ENCODE data around the gene ASB5.

ASB5 gene

DNA sequence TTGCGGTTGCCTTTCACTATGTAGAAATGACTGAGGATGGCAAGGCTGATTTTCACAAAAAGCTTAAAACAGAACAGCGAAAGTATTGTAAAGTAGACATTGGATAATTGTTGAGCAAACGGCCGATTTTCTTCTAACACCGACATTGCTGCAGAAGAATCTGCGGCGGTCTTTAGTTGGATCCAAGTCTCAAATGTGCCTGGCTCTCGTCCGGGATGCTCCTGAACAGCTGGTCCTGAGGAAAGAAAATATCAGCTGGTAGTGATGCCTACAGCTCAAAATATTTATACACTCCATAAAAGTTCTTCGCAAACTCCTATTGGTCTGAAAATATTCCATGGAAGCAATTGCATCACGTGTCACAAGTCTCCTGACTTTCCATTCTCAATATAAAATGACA, at the start of gene ASB5:
ASB5 (minus strand) TSS at position 260 of the 400 bp plus-strand sequence; CDS start at position 146, 114 bp downstream.
- no peaks in the 10 kb centered on the region for H3K36me3 ChIP-seq (ENCODE audit: control insufficient read depth in 5 of 5, insufficient read depth in 5 of 5, low read length in 5 of 5)
- H3K4me3 ChIP-seq (ENCODE audit: low read depth in 1 of 5, low read length in 5 of 5), result no peak within 1 kb of the TSS
- no peaks in the 10 kb centered on the region for H3K27me3 ChIP-seq (ENCODE audit: control insufficient read depth in 5 of 5, insufficient read depth in 4 of 5, low read length in 5 of 5)
- H3K9ac ChIP-seq (ENCODE audit: low read length in 5 of 5), result no peak within 1 kb of the TSS
- H3K9me3 ChIP-seq (ENCODE audit: control insufficient read depth in 5 of 5, low read length in 5 of 5), result no peaks in the 10 kb centered on the region
- H3K4me1 ChIP-seq (ENCODE audit: control insufficient read depth in 5 of 5, insufficient read depth in 5 of 5, low read length in 5 of 5), result no peaks in the 10 kb centered on the region
- H3K27ac ChIP-seq (ENCODE audit: low read depth, low read length), result no peak within 1 kb of the TSS

DNA sequence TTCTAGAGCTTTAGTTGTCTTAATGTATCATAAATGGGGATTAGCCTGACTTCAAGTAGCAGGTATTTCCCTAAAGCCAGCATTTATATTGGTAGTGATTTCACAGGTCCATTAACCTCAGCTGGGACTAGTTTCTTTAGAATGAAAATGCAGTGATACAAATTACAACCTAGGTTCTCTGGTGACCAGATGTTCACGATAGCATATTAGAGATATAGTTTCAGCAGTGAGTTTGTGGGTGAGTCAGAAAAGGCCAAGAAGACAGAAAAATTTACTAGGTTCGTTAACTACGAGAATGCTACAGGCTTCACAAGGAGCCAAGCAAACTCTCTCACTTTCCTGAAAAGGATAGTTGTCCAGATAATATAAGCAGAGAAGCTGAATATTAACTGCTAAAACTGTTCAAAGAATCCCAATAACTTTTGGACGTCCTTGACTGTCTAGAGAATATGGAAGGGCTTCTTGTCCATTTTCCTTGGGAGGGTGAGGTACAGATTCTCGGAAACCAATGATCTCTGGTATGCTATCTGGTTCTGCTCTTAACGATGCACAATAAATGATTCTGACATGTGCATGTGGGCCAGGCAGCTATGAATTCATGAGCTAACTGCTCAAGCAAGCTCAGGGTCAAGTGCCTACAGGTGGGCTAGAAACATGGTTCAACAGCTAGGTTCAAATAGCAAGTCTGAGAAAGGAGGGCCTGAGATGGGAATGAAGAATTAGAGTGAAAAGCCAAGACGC, 44.7 kb upstream of the ASB5 start:
- Histone ChIP-seq H3K4me1 (ENCODE audit: control insufficient read depth in 5 of 5, insufficient read depth in 5 of 5, low read length in 5 of 5) (peaks cover 0 to 3% (median 0%) of the 10 kb centered on the region in 5 donors), H3K27ac (ENCODE audit: low read depth, low read length) (no peak overlapping the region), H3K4me3 (ENCODE audit: low read depth in 1 of 5, low read length in 5 of 5) (no peak overlapping the region), H3K36me3 (ENCODE audit: control insufficient read depth in 5 of 5, insufficient read depth in 5 of 5, low read length in 5 of 5) (no peaks in the 10 kb centered on the region), H3K9ac (ENCODE audit: low read length in 5 of 5) (no peak overlapping the region), H3K9me3 (ENCODE audit: control insufficient read depth in 5 of 5, low read length in 5 of 5) (no peaks in the 10 kb centered on the region), H3K27me3 (ENCODE audit: control insufficient read depth in 5 of 5, insufficient read depth in 4 of 5, low read length in 5 of 5) (no peaks in the 10 kb centered on the region)

DNA sequence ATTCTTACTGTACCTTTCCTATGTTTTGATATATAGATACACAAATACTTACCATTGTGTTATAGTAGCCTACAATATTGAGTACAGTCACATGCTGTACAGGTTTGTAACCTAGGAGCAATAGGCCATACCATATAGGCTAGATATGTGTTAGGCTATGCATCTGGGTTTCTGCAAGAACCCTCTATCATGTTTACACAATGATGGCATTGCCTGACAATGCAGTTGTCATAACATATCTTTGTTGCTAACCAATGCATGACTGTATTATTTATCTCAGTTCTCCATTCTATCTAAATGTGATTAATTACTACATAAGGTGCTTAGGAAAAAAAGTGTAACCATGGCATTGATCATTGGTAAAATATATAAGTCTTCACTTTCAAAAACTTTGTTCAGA, 40.8 kb upstream of the ASB5 start:
- Histone ChIP-seq H3K27ac (ENCODE audit: low read depth, low read length) (no peak overlapping the region), H3K4me1 (ENCODE audit: control insufficient read depth in 5 of 5, insufficient read depth in 5 of 5, low read length in 5 of 5) (no peaks in the 10 kb centered on the region), H3K4me3 (ENCODE audit: low read depth in 1 of 5, low read length in 5 of 5) (no peak overlapping the region), H3K36me3 (ENCODE audit: control insufficient read depth in 5 of 5, insufficient read depth in 5 of 5, low read length in 5 of 5) (no peaks in the 10 kb centered on the region), H3K27me3 (ENCODE audit: control insufficient read depth in 5 of 5, insufficient read depth in 4 of 5, low read length in 5 of 5) (peaks cover 0 to 7% (median 0%) of the 10 kb centered on the region in 5 donors), H3K9me3 (ENCODE audit: control insufficient read depth in 5 of 5, low read length in 5 of 5) (no peaks in the 10 kb centered on the region), H3K9ac (ENCODE audit: low read length in 5 of 5) (no peak overlapping the region)

DNA sequence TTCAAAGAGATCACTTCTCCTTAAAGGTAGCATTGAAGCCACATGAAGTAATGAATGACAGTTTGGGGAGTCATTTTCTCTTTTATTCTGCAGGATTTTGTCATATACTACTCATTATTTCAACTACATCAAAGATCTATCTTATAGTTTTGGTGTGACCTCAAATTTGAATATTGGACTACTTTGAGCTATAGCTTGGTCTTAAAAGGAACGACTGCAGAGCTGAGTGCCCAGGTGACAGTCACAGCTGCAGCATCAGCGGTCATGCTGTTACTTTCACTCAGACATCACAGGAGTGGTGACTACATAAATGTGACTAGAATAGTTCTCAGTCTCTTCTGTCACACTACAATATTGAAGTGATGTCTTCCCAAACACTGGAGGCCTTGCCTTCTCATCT, 40.0 kb upstream of the ASB5 start:
- H3K9me3 ChIP-seq (ENCODE audit: control insufficient read depth in 5 of 5, low read length in 5 of 5), result no peaks in the 10 kb centered on the region
- no peak overlapping the region for H3K4me3 ChIP-seq (ENCODE audit: low read depth in 1 of 5, low read length in 5 of 5)
- no peak overlapping the region for H3K9ac ChIP-seq (ENCODE audit: low read length in 5 of 5)
- H3K4me1 ChIP-seq (ENCODE audit: control insufficient read depth in 5 of 5, insufficient read depth in 5 of 5, low read length in 5 of 5), result no peaks in the 10 kb centered on the region
- peaks cover 0 to 7% (median 0%) of the 10 kb centered on the region in 5 donors for H3K27me3 ChIP-seq (ENCODE audit: control insufficient read depth in 5 of 5, insufficient read depth in 4 of 5, low read length in 5 of 5)
- H3K36me3 ChIP-seq (ENCODE audit: control insufficient read depth in 5 of 5, insufficient read depth in 5 of 5, low read length in 5 of 5), result no peaks in the 10 kb centered on the region
- no peak overlapping the region for H3K27ac ChIP-seq (ENCODE audit: low read depth, low read length)

GRCh38 chr4:176308441-176308840, 39.4 kb upstream of the ASB5 start:
- Histone ChIP-seq H3K36me3 (ENCODE audit: control insufficient read depth in 5 of 5, insufficient read depth in 5 of 5, low read length in 5 of 5) (no peaks in the 10 kb centered on the region), H3K9ac (ENCODE audit: low read length in 5 of 5) (no peak overlapping the region), H3K27ac (ENCODE audit: low read depth, low read length) (no peak overlapping the region), H3K27me3 (ENCODE audit: control insufficient read depth in 5 of 5, insufficient read depth in 4 of 5, low read length in 5 of 5) (peaks cover 0 to 7% (median 0%) of the 10 kb centered on the region in 5 donors), H3K4me1 (ENCODE audit: control insufficient read depth in 5 of 5, insufficient read depth in 5 of 5, low read length in 5 of 5) (no peaks in the 10 kb centered on the region), H3K4me3 (ENCODE audit: low read depth in 1 of 5, low read length in 5 of 5) (no peak overlapping the region), H3K9me3 (ENCODE audit: control insufficient read depth in 5 of 5, low read length in 5 of 5) (no peaks in the 10 kb centered on the region)

GRCh38 chr4:176307666-176307930, 38.6 kb upstream of the ASB5 start:
- Histone ChIP-seq H3K36me3 (ENCODE audit: control insufficient read depth in 5 of 5, insufficient read depth in 5 of 5, low read length in 5 of 5) (no peaks in the 10 kb centered on the region), H3K4me3 (ENCODE audit: low read depth in 1 of 5, low read length in 5 of 5) (no peak overlapping the region), H3K9ac (ENCODE audit: low read length in 5 of 5) (no peak overlapping the region), H3K27ac (ENCODE audit: low read depth, low read length) (no peak overlapping the region), H3K4me1 (ENCODE audit: control insufficient read depth in 5 of 5, insufficient read depth in 5 of 5, low read length in 5 of 5) (no peaks in the 10 kb centered on the region), H3K9me3 (ENCODE audit: control insufficient read depth in 5 of 5, low read length in 5 of 5) (no peaks in the 10 kb centered on the region), H3K27me3 (ENCODE audit: control insufficient read depth in 5 of 5, insufficient read depth in 4 of 5, low read length in 5 of 5) (peaks cover 0 to 7% (median 0%) of the 10 kb centered on the region in 5 donors)

DNA sequence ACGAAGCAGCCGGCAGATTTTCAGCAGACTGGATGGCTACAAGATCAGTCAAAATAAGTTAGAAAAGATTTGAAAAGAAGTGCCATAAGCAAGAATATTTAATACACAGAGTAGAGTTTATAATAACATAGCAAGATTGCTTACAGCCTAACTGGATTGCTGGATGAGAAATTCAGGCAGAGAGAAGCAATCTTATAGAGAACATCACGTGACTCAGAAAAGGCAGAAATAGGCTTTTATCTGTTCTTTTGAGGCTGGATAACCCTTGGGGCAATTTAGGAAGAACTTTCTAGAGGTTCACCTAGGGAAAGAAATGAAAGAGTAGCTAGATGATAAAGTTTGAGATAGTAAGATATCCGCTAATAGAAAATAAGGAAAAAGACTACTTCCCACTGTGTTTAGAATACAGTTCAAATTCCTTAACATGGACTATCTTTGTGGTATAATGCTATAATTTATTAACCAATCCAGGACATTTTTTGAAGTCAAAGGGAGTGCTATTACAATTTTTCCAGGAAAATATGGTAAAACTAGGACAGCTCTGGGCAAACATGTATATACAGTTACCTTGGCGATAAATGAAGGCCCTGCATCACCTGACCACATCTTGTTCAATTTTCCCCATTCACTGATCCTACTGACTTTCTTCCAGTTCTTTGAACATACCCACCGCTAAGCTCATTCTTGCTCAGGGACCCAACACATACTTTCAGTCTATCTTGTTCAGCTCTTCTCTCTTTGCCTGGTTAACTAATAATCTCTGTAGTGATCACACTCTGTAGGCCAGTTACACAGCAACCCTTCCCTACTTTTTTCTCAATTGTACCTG, 38.0 kb upstream of the ASB5 start:
- Histone ChIP-seq H3K27me3 (ENCODE audit: control insufficient read depth in 5 of 5, insufficient read depth in 4 of 5, low read length in 5 of 5) (peaks cover 0 to 7% (median 0%) of the 10 kb centered on the region in 5 donors), H3K9me3 (ENCODE audit: control insufficient read depth in 5 of 5, low read length in 5 of 5) (no peaks in the 10 kb centered on the region), H3K9ac (ENCODE audit: low read length in 5 of 5) (no peak overlapping the region), H3K36me3 (ENCODE audit: control insufficient read depth in 5 of 5, insufficient read depth in 5 of 5, low read length in 5 of 5) (no peaks in the 10 kb centered on the region), H3K4me3 (ENCODE audit: low read depth in 1 of 5, low read length in 5 of 5) (no peak overlapping the region), H3K27ac (ENCODE audit: low read depth, low read length) (no peak overlapping the region), H3K4me1 (ENCODE audit: control insufficient read depth in 5 of 5, insufficient read depth in 5 of 5, low read length in 5 of 5) (no peaks in the 10 kb centered on the region)

GRCh38 chr4:176303938-176304337, 34.9 kb upstream of the ASB5 start:
- Histone ChIP-seq H3K27ac (ENCODE audit: low read depth, low read length) (no peak overlapping the region), H3K4me1 (ENCODE audit: control insufficient read depth in 5 of 5, insufficient read depth in 5 of 5, low read length in 5 of 5) (no peaks in the 10 kb centered on the region), H3K27me3 (ENCODE audit: control insufficient read depth in 5 of 5, insufficient read depth in 4 of 5, low read length in 5 of 5) (peaks cover 0 to 7% (median 0%) of the 10 kb centered on the region in 5 donors), H3K9ac (ENCODE audit: low read length in 5 of 5) (no peak overlapping the region), H3K9me3 (ENCODE audit: control insufficient read depth in 5 of 5, low read length in 5 of 5) (no peaks in the 10 kb centered on the region), H3K36me3 (ENCODE audit: control insufficient read depth in 5 of 5, insufficient read depth in 5 of 5, low read length in 5 of 5) (no peaks in the 10 kb centered on the region), H3K4me3 (ENCODE audit: low read depth in 1 of 5, low read length in 5 of 5) (no peak overlapping the region)

DNA sequence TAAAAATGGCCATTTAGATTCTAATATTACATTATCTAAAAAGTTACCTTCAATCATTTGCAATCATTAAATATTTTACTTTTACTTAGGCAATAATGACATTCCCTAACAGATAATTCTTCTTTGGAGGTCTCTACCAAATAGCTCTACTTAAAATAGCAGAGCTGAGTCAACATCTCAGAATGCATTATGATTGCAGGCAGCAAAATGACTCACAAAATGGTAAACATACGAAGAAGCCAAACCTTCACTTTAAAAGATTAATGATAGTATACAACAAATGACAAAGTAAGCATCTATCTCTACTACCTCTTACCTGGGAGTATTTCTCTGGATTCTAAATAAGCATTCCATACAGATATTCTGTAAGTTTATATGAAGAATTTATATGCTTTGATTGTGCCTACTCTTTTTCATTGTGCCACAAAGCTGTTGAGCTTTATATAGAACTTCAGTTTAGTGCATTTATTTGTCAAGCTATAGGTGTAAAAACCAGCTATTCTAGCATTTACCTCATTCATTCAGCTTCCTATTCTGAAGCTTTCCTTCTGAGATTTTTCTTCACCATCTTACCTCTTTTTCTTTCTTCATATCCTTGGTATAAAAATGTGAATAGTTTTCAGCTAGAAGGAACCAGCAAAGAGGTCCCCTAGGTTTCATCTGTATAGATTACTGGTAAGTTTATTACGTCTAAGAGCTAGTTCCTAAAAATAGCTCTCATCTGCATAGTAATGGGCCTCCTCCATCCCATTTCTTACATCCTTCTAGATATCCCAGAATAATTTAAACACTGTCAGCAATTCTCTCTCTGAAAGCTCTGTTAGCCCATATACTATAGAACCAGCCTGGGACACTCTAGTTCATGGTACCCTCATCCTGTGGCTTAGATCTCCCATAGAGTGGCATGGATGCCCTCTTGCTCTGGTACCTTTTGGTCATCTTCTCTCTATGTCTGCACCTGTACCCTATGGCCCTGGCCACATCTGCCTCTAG, 33.6 kb upstream of the ASB5 start:
- Histone ChIP-seq H3K4me1 (ENCODE audit: control insufficient read depth in 5 of 5, insufficient read depth in 5 of 5, low read length in 5 of 5) (no peaks in the 10 kb centered on the region), H3K9me3 (ENCODE audit: control insufficient read depth in 5 of 5, low read length in 5 of 5) (no peaks in the 10 kb centered on the region), H3K27ac (ENCODE audit: low read depth, low read length) (no peak overlapping the region), H3K4me3 (ENCODE audit: low read depth in 1 of 5, low read length in 5 of 5) (no peak overlapping the region), H3K9ac (ENCODE audit: low read length in 5 of 5) (no peak overlapping the region), H3K36me3 (ENCODE audit: control insufficient read depth in 5 of 5, insufficient read depth in 5 of 5, low read length in 5 of 5) (no peaks in the 10 kb centered on the region), H3K27me3 (ENCODE audit: control insufficient read depth in 5 of 5, insufficient read depth in 4 of 5, low read length in 5 of 5) (no peaks in the 10 kb centered on the region)
